IMR-90 (cell line): ENCODE results near the gene KLHL4.
"Not testable (repeated sequence)": the region's sequence is repeated elsewhere in the genome, so short reads cannot be mapped to it uniquely, and the experiment has no call there.

Experiments used
- CTCF ChIP-seq: conservative IDR thresholded peaks from 2 replicates; pipeline ENCODE4 v1.5.1; 2012; ENCODE audit warnings: mild to moderate bottlenecking, low read depth, low read length, improper control_type of control experiment
- FOS ChIP-seq: fragments of 150-350 bp; IDR thresholded peaks from 2 replicates; pipeline ENCODE4 v1.6.1; 2016; ENCODE audit warnings: low read depth, low read length

- not testable (repeated sequence) for TF ChIP-seq CTCF, FOS
Measured at GRCh38 chrX:87703469-87703868, 185.9 kb downstream of the KLHL4 start.
